Activated naive CD4-positive, alpha-beta T cell treated with anti-CD3 and anti-CD28 coated beads for 36 hours (primary cell): Measurements from ENCODE around the gene OR7A10. TPM values are rescaled to one million over a fixed set of nuclear protein-coding genes. Genes with fewer than 3 reads are reported as not detected.

Source experiments
- CTCF ChIA-PET: fragments of 350-600 bp; sonication (Branson Sonifier 250); formaldehyde crosslinking; loops from one replicate; lab custom pipeline; 2021; ENCODE audit warnings: antibody characterized with exemption; lab: Charles Lee
- DNase-seq: peaks from one replicate; pipeline ENCODE4 v3.0.0-alpha.2; 2020
- H3K27ac Mint-ChIP-seq: one replicate; pipeline ENCODE4 v1.8.0; 2021; ENCODE audit warnings: mild to moderate bottlenecking, mixed read lengths
- H3K27me3 Mint-ChIP-seq: one replicate; pipeline ENCODE4 v1.8.0; 2021; ENCODE audit warnings: low read depth, mixed read lengths
- H3K36me3 Mint-ChIP-seq: one replicate; pipeline ENCODE4 v1.8.0; 2021; ENCODE audit warnings: low read depth, mixed read lengths
- H3K4me1 Mint-ChIP-seq: one replicate; pipeline ENCODE4 v1.8.0; 2021; ENCODE audit warnings: low read depth, mixed read lengths
- H3K4me3 Mint-ChIP-seq: one replicate; pipeline ENCODE4 v1.8.0; 2021; ENCODE audit warnings: mild to moderate bottlenecking, moderate library complexity, mixed read lengths
- H3K9me3 Mint-ChIP-seq: one replicate; pipeline ENCODE4 v1.8.0; 2021; ENCODE audit warnings: mixed read lengths
- intact Hi-C: fragments of 100-400 bp; cut with micrococcal nuclease; formaldehyde crosslinking; loops from one replicate; pipeline ENCODE4 v1.15.1; 2023
- total RNA-seq, 2 experiments: library from RNA; stranded (reverse); gene quantifications; one replicate each; pipeline ENCODE4 v1.2.3, GENCODE V29; 2021

Gene OR7A10
- not detected for total RNA-seq

DNA sequence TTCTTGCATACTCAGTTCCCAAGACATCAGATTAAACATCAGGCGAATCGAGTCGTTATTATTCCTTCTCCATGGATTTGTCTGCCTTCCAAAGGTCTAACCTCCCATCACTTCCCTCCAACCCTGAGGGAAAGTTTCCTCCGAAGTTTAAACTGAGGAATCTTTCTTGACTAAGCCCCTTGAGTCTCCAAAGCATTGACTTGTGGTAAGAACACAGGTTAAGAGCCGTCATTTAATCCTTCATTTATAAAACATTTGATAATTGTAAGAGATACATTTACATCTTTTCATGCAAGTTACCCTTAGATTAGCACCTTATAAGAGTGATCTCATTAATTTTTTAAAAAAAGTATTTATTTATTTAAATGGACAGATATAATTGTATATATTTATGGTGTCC, at the start of gene OR7A10:
TSS of gene OR7A10 (minus strand) at position 101 of the 400 bp plus-strand sequence. CDS start 7,045 bp downstream, outside the sequence.
- Mint-ChIP-seq H3K4me1 (no peaks in the 10 kb centered on the region), H3K4me3 (no peak within 1 kb of the TSS), H3K36me3 (no peaks in the 10 kb centered on the region), H3K9me3 (no peaks in the 10 kb centered on the region), H3K27ac (no peak within 1 kb of the TSS), H3K27me3 (peaks cover 10% of the 10 kb centered on the region)
- CTCF ChIA-PET: no interaction called here
- DNase-seq: no peak
- intact Hi-C loops: no loop called here

DNA sequence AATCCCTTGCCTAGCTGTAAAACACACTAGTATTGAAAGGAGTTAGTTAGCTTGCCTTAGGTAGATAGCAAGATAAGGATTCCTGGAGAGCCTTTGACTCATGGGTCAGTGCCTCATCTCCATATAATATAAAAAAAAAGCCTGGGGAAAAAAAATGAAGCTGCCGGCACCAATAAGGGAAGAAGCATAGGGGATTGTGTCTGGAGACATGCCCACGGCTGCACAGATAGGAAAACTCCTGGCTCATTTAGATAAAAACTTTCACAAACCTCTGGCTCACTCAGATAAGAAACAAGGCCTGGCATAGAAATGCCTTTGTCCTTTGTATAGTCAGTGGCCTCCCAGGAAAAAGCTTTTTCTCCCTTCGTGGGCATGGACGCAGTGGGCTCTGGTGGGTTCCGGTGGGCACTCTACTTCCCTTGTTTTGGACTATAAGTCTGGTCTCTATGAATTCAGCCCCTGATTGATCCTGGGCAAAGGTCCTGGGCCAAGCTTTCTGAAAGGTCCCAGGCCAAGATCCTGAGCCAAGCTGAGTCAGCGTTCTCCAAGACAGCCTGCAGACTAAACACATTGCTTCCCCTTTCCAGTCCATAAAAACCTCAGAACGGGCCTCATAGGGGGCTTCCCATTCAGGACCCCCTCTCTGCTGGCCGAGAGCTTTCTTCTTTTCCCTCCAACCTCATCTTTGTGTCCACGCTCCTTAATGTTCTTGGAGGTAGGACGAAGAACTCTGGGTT, 42.1 kb upstream of the OR7A10 start:
- no peaks in the 10 kb centered on the region for H3K9me3 Mint-ChIP-seq
- H3K27ac Mint-ChIP-seq: no peak overlapping the region
- H3K4me1 Mint-ChIP-seq: peaks cover 8% of the 10 kb centered on the region
- CTCF ChIA-PET: interaction anchor here (0.6 kb wide), 1 partner anchor 52 kb away, joined by 3 read pairs; no protein-coding TSS in a partner anchor
- peaks cover 31% of the 10 kb centered on the region for H3K27me3 Mint-ChIP-seq
- H3K36me3 Mint-ChIP-seq: no peaks in the 10 kb centered on the region
- H3K4me3 Mint-ChIP-seq: no peak overlapping the region
- DNase-seq: no peak
- intact Hi-C loops: no loop called here

DNA sequence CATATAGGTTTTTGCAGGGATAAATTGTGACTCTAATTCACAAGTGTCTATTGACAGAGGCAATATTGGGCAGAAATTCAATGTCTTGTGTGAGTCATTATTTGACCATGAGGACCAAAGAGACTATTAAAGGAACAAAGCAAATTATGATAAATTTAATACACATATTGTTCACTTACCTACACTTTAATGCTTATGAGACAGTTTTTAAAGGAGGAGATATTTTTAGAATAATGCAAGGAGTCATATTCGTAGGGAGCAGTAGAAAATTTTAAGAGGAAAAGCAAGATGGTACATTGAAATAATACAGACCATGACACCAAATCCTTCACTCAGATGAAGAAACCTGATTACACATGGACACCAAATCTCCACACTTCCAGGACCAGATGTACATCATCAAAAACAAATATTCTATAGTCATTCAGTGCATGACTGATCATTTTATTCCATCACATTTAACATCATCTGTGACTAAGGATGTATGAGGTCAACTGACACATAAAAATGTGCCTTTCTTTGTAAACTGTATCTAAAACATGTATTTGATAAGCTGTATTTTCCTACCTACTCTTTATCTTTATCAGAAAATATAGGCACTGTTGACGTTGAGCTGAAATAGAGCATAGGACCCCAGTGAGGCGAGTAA, 41.4 kb upstream of the OR7A10 start:
- no peak overlapping the region for H3K27ac Mint-ChIP-seq
- intact Hi-C loops: loop anchor here (2.0 kb wide), 1 partner anchor 103 kb away; no protein-coding TSS in a partner anchor
- H3K9me3 Mint-ChIP-seq: no peaks in the 10 kb centered on the region
- no peaks in the 10 kb centered on the region for H3K36me3 Mint-ChIP-seq
- CTCF ChIA-PET: interaction anchor here (0.6 kb wide), 1 partner anchor 51 kb away, joined by 3 read pairs; no protein-coding TSS in a partner anchor
- DNase-seq: no peak
- no peak overlapping the region for H3K4me3 Mint-ChIP-seq
- H3K4me1 Mint-ChIP-seq: peaks cover 8% of the 10 kb centered on the region
- peaks cover 29% of the 10 kb centered on the region for H3K27me3 Mint-ChIP-seq

DNA sequence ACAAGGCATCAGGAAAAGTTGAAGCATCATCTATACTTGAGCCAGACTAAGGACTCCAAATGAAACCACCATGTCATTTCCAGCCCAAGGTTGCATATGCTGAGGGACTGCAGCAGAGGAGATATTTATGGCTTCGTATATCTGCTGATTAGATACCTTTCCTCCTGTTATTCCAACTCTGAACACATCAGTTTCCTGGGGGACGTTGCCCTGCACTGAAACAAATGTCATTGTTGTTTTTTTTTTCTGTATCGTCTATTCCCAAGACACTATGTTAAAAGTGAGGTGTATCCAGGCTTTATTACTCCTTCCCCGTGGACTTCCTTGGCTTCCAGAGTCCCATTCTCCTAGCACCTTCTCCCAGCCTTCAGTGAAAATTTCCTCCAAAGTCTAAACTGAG, 37.3 kb upstream of the OR7A10 start, which contains the start of gene OR7A17:
TSS of gene OR7A17 (minus strand) at position 101 of the 400 bp plus-strand sequence. CDS start 4,777 bp downstream, outside the sequence.
- H3K27ac Mint-ChIP-seq: no peak within 1 kb of the TSS
- CTCF ChIA-PET: no interaction called here
- H3K4me1 Mint-ChIP-seq: peaks cover 8% of the 10 kb centered on the region
- no peaks in the 10 kb centered on the region for H3K9me3 Mint-ChIP-seq
- no peaks in the 10 kb centered on the region for H3K36me3 Mint-ChIP-seq
- intact Hi-C loops: no loop called here
- DNase-seq: no peak
- no peak within 1 kb of the TSS for H3K4me3 Mint-ChIP-seq
- H3K27me3 Mint-ChIP-seq: peaks cover 10% of the 10 kb centered on the region

DNA sequence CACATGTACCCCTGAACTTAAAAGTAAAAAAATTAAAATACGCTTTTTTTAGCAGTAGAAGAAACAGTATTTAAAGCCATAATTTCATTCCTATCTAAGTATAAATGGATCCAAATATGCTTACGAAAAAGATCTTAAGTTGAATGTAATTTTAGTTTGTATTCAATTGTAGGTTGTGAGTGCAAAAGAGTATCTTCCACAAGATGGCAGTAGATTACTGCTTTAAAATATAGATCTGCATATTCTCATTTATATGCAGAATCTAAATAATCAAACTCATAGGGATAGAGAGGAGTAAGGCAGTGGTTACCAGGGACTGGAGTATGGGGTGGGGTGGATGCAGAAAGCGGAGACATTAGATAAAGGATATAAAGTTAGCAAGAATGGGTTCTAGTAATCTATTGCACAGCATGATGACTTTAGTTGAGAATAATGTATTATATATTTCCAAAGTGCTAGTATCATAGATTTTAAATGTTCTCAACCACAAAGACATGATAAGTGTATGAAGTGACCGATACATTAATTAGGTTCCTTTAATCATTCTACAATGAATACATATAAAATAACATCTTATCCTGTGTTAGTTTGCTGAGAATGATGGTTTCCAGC, 23.0 kb upstream of the OR7A10 start:
- H3K27me3 Mint-ChIP-seq: peaks cover 30% of the 10 kb centered on the region
- CTCF ChIA-PET: no interaction called here
- no peak overlapping the region for H3K27ac Mint-ChIP-seq
- no peak for DNase-seq
- intact Hi-C loops: loop anchor here (1.0 kb wide), 1 partner anchor 279 kb away; no protein-coding TSS in a partner anchor
- no peak overlapping the region for H3K4me3 Mint-ChIP-seq
- H3K9me3 Mint-ChIP-seq: no peaks in the 10 kb centered on the region
- H3K36me3 Mint-ChIP-seq: no peaks in the 10 kb centered on the region
- H3K4me1 Mint-ChIP-seq: no peaks in the 10 kb centered on the region

DNA sequence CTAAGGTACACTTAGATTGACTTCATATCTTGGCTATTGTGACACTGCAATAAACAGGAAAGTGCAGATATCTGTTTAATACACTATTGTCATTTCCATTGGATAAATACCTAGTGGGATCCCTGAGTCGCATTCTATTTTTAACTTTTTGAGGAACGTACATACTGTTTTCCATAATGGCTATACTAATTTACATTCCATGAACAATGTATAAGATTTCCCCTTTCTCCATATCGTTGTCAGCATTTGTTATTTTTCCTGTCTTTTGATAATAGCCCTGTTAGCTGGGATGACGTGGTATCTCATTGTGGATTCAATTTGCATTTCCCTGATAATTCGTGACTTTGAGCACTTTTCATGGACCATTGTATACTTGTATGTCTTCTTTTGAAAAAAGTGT, 19.8 kb upstream of the OR7A10 start:
- Mint-ChIP-seq H3K27ac (no peak overlapping the region), H3K36me3 (no peaks in the 10 kb centered on the region), H3K9me3 (no peaks in the 10 kb centered on the region), H3K27me3 (peaks cover 36% of the 10 kb centered on the region), H3K4me3 (no peak overlapping the region), H3K4me1 (no peaks in the 10 kb centered on the region)
- CTCF ChIA-PET: no interaction called here
- intact Hi-C loops: no loop called here
- DNase-seq: no peak

DNA sequence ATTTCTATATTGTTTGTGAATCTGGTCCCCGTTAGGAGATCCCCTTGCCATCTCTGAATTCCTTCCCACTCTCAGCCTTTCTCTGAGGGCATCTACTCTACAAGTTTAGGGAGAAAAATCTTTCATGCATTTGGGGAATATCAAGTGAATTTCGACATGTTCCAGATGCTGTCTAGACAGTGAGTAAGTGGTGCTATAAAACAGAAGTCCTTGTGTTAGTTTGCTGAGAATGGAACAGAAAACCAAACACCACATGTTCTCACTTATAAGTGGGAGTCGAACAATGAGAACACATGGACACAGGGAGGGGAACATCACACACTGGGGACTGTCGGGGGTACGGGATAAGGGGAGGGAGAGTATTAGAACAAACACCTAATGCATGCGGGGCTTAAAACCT, 5.1 kb downstream of the OR7A10 start:
- CTCF ChIA-PET: no interaction called here
- Mint-ChIP-seq H3K27ac (no peak overlapping the region), H3K4me1 (no peaks in the 10 kb centered on the region), H3K27me3 (peaks cover 9% of the 10 kb centered on the region), H3K4me3 (no peak overlapping the region), H3K36me3 (no peaks in the 10 kb centered on the region), H3K9me3 (no peaks in the 10 kb centered on the region)
- intact Hi-C loops: no loop called here
- no peak for DNase-seq

DNA sequence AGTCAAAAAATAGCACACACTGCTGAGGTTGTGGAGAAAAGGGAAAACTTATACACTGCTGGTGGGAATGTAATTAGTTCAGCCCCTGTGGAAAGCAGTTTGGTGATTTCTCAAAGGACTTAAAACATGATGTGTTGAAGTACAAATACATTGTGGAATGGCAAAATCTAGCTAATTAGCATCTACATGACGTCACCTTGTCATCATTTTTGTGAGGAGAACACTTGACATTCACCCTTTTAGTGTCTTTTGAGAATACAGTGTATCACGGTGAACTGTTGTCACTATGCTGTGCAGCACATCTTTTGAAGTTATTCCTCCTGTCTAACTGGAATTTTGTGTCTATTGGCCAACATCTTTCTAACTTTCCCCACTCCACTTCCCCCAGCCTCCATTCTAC, 5.6 kb downstream of the OR7A10 start:
- Mint-ChIP-seq H3K27ac (no peak overlapping the region), H3K27me3 (peaks cover 9% of the 10 kb centered on the region), H3K9me3 (no peaks in the 10 kb centered on the region), H3K4me1 (no peaks in the 10 kb centered on the region), H3K36me3 (no peaks in the 10 kb centered on the region), H3K4me3 (no peak overlapping the region)
- intact Hi-C loops: no loop called here
- no peak for DNase-seq
- CTCF ChIA-PET: interaction anchor here (0.6 kb wide), 1 partner anchor 182 kb away, joined by 4 read pairs; no protein-coding TSS in a partner anchor

DNA sequence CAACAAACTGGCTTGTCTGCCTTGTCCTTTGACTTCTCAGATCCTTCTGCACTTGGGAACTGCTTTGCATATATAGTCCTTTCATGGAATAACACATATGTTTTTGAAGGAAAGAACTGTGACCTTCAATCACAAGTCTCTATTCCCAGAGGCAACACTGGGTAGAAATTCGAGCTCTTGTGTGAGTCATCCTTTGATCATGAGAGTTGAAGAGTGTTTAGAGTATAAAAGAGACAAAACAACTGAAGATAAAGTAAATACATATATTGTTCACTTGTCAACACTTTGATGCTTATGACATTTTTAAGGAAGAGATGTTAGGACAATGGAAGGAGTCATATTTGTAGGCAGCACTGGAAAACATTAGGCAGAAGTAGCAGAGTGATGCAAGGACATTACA, 8.5 kb downstream of the OR7A10 start:
- no peak overlapping the region for H3K27ac Mint-ChIP-seq
- no peak overlapping the region for H3K4me3 Mint-ChIP-seq
- H3K36me3 Mint-ChIP-seq: no peaks in the 10 kb centered on the region
- H3K4me1 Mint-ChIP-seq: no peaks in the 10 kb centered on the region
- CTCF ChIA-PET: no interaction called here
- no peaks in the 10 kb centered on the region for H3K9me3 Mint-ChIP-seq
- DNase-seq: no peak
- peaks cover 7% of the 10 kb centered on the region for H3K27me3 Mint-ChIP-seq
- intact Hi-C loops: no loop called here

DNA sequence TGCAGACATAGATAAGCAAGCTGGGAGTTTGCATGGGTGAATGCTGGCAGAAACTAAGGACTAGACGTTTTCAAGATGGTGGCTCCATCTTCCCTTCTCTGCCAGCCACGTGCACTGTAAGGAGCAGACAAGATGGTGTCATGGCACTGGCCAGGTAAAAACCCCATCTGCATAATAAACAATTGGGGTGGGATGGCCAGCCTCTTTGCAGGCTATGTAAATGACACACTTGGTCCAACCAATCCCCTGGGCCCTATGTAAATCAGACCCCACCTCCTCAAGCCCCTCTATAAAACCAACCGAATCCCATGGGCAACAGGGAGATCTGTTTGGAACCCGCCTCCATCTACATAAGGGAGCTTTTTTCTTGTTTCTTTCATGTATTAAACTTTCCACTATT, 11.3 kb downstream of the OR7A10 start:
- H3K4me3 Mint-ChIP-seq: no peak overlapping the region
- no peaks in the 10 kb centered on the region for H3K9me3 Mint-ChIP-seq
- no peak overlapping the region for H3K27ac Mint-ChIP-seq
- no peaks in the 10 kb centered on the region for H3K27me3 Mint-ChIP-seq
- CTCF ChIA-PET: no interaction called here
- intact Hi-C loops: no loop called here
- DNase-seq: no peak
- H3K36me3 Mint-ChIP-seq: no peaks in the 10 kb centered on the region
- H3K4me1 Mint-ChIP-seq: no peaks in the 10 kb centered on the region

DNA sequence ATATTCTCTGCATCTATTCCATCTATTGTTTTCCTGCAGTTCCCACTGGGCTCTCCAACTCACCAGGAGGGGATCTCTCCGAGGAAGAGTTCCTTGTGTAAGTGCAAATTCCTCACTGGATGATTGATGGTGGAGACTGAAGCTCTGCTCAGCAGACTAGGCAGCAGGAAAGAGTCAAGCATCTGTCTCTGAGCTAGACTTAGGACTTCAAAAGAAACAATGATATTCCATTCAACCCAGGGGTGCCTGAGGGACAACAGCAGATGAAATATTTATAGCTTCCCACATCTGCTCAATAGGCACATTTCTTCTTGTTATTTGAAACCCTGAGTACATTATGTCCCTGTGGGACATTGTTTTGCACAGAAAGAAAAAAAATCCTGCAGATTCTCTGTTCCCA, 13.7 kb downstream of the OR7A10 start, which contains the start of the genes OR7A5 and OR7C1:
TSS of gene OR7A5 (minus strand) at position 175 of the 400 bp plus-strand sequence. CDS start 6,944 bp downstream, outside the sequence.
TSS of gene OR7C1 (minus strand) at position 175 of the 400 bp plus-strand sequence. CDS start 35,049 bp downstream, outside the sequence.
- CTCF ChIA-PET: no interaction called here
- Mint-ChIP-seq H3K4me1 (no peaks in the 10 kb centered on the region), H3K27me3 (no peaks in the 10 kb centered on the region), H3K36me3 (no peaks in the 10 kb centered on the region), H3K4me3 (no peak within 1 kb of the TSS), H3K9me3 (no peaks in the 10 kb centered on the region), H3K27ac (no peak within 1 kb of the TSS)
- no peak for DNase-seq
- intact Hi-C loops: no loop called here

DNA sequence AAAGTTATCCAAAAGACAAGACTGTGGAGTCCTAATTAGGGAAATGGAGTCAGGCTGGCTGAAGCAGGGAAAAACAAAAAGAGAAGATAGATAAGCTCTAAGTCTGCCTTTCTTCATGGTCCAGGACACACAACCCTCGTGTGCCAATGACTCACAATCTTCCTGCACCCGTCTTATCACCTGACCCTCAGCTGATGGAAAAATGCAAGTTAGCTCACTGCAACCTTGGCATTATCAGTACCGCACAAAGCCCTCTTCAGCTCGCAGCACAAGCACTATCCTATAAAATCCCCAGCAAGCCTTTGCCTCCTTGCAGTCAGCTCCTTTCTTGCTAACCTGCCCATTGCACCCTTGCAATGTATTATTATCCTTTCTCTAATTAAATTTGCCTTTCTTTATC, 18.0 kb downstream of the OR7A10 start:
- Mint-ChIP-seq H3K9me3 (no peaks in the 10 kb centered on the region), H3K4me3 (no peak overlapping the region), H3K4me1 (no peaks in the 10 kb centered on the region), H3K27ac (no peak overlapping the region), H3K27me3 (peaks cover 18% of the 10 kb centered on the region), H3K36me3 (no peaks in the 10 kb centered on the region)
- intact Hi-C loops: no loop called here
- no peak for DNase-seq
- CTCF ChIA-PET: no interaction called here
